GM23338 (cell line): ENCODE results near the gene SMOC2. TPM values are rescaled to one million over a fixed set of nuclear protein-coding genes. Genes with fewer than 3 reads are reported as not detected.

Experiments used
- ATAC-seq: fragments of 200-7000 bp; cut with Tn5 transposase; 3 replicates; pipeline ENCODE4 v1.9.1; 2020
- DNase-seq: peaks from one replicate; pipeline ENCODE4 v3.0.0-alpha.2; 2015; ENCODE audit warnings: low spot score
- H2AFZ ChIP-seq: fragments of 200-600 bp; sonication (generic); 2 replicates; pipeline ENCODE4 v1.8.0; 2016; ENCODE audit warnings: antibody characterized with exemption, mild to moderate bottlenecking, moderate library complexity
- H3F3A ChIP-seq: fragments of 200-600 bp; sonication (generic); replicated peaks from 2 replicates; pipeline ENCODE4 v1.8.0; 2017; ENCODE audit warnings: antibody characterized with exemption, mixed run types, low read depth
- H3K27ac ChIP-seq: fragments of 200-600 bp; sonication (generic); 2 replicates; pipeline ENCODE4 v1.6.1; 2016; ENCODE audit warnings: low read depth
- H3K27me3 ChIP-seq: fragments of 200-600 bp; sonication (generic); 2 replicates; pipeline ENCODE4 v1.8.0; 2016; ENCODE audit warnings: mild to moderate bottlenecking, mixed run types, moderate library complexity; ENCODE audit not compliant: insufficient read depth
- H3K36me3 ChIP-seq: fragments of 200-600 bp; sonication (generic); 2 replicates; pipeline ENCODE4 v1.8.0; 2016; ENCODE audit warnings: mild to moderate bottlenecking; ENCODE audit not compliant: insufficient read depth
- H3K4me1 ChIP-seq: fragments of 200-600 bp; sonication (generic); 2 replicates; pipeline ENCODE4 v1.8.0; 2016; ENCODE audit warnings: mild to moderate bottlenecking, moderate library complexity; ENCODE audit not compliant: insufficient read depth
- H3K4me2 ChIP-seq: fragments of 200-600 bp; sonication (generic); 2 replicates; pipeline ENCODE4 v1.7.1; 2017; ENCODE audit warnings: mixed run types
- H3K4me3 ChIP-seq: fragments of 200-600 bp; sonication (generic); 2 replicates; pipeline ENCODE4 v1.6.1; 2016; ENCODE audit warnings: mixed run types
- H3K79me2 ChIP-seq: fragments of 200-600 bp; sonication (generic); replicated peaks from 2 replicates; pipeline ENCODE4 v1.8.0; 2017; ENCODE audit warnings: mild to moderate bottlenecking; ENCODE audit not compliant: insufficient read depth
- H3K9me2 ChIP-seq: fragments of 200-600 bp; sonication (generic); 2 replicates; pipeline ENCODE4 v1.8.0; 2017; ENCODE audit not compliant: insufficient read depth
- H4K20me1 ChIP-seq: fragments of 200-600 bp; sonication (generic); replicated peaks from 2 replicates; pipeline ENCODE4 v1.8.0; 2017; ENCODE audit warnings: mild to moderate bottlenecking; ENCODE audit not compliant: insufficient read depth
- H3K27ac Mint-ChIP-seq: 2 replicates; pipeline ENCODE4 v1.8.0; 2020; ENCODE audit warnings: inconsistent platforms, mild to moderate bottlenecking, moderate library complexity, mixed read lengths
- H3K27me3 Mint-ChIP-seq: 3 replicates; pipeline ENCODE4 v1.8.0; 2022; ENCODE audit warnings: low read depth, mild to moderate bottlenecking, moderate library complexity, mixed read lengths, inconsistent platforms; ENCODE audit not compliant: insufficient read depth, poor library complexity
- H3K36me3 Mint-ChIP-seq: 3 replicates; pipeline ENCODE4 v1.8.0; 2021; ENCODE audit warnings: low read depth, mild to moderate bottlenecking, inconsistent platforms, moderate library complexity, mixed read lengths
- H3K4me1 Mint-ChIP-seq: 3 replicates; pipeline ENCODE4 v1.8.0; 2020; ENCODE audit warnings: mild to moderate bottlenecking, inconsistent platforms, mixed read lengths
- H3K4me3 Mint-ChIP-seq: 3 replicates; pipeline ENCODE4 v1.8.0; 2021; ENCODE audit warnings: moderate library complexity, mild to moderate bottlenecking, inconsistent platforms, mixed read lengths
- H3K9me3 Mint-ChIP-seq: 3 replicates; pipeline ENCODE4 v1.8.0; 2020; ENCODE audit warnings: moderate library complexity, mild to moderate bottlenecking, inconsistent platforms, mixed read lengths
- CREB1 ChIP-seq: fragments of 250-450 bp; sonication (Bioruptor Pico); IDR thresholded peaks from 2 replicates; pipeline ENCODE4 v1.5.0; 2020; ENCODE audit warnings: low read depth, mild to moderate bottlenecking, moderate library complexity
- EZH2phosphoT487 ChIP-seq: fragments of 200-600 bp; sonication (generic); IDR thresholded peaks from one replicate; pipeline ENCODE4 v1.8.1; 2018; ENCODE audit warnings: antibody characterized with exemption; ENCODE audit not compliant: unreplicated experiment
- JUNB ChIP-seq: IDR thresholded peaks from one replicate; pipeline ENCODE4 v1.6.1; 2016; ENCODE audit warnings: antibody characterized with exemption; ENCODE audit not compliant: unreplicated experiment
- POLR2AphosphoS5 ChIP-seq: IDR thresholded peaks from 2 replicates; pipeline ENCODE4 v1.6.1; 2016; ENCODE audit warnings: antibody characterized with exemption, low read depth
- STAT1 ChIP-seq: IDR thresholded peaks from one replicate; pipeline ENCODE4 v1.6.1; 2016; ENCODE audit warnings: antibody characterized with exemption; ENCODE audit not compliant: unreplicated experiment
- ZNF114 ChIP-seq: fragments of 250-450 bp; sonication (Bioruptor Pico); IDR thresholded peaks from 2 replicates; pipeline ENCODE4 v1.5.0; 2020; ENCODE audit warnings: mild to moderate bottlenecking, moderate library complexity
- ZNF331 ChIP-seq: fragments of 250-450 bp; sonication (Bioruptor Pico); IDR thresholded peaks from 2 replicates; pipeline ENCODE4 v1.5.0; 2020; ENCODE audit warnings: low read depth, mild to moderate bottlenecking, moderate library complexity
- polyA plus RNA-seq: library from polyadenylated mRNA; unstranded; fragments of >200 nt; fragmentation: Nextera tagmentation; extraction: Ambion mirVana; gene quantifications from 2 replicates; pipeline ENCODE4 v1.2.1, GENCODE V29; 2016
- total RNA-seq: library from RNA; depleted of rRNA; stranded (reverse); fragments of >200 nt; shearing (Covaris generic); gene quantifications from 2 replicates; pipeline ENCODE4 v1.2.3, GENCODE V29; 2014
- TF ChIP-seq, protein P1 (sequence below): IDR thresholded peaks from 2 replicates; pipeline ENCODE4 v1.6.1; 2016; ENCODE audit warnings: antibody characterized with exemption
- TF ChIP-seq, protein P2 (sequence below), 2 experiments: fragments of 200-600 bp in 1 of 2; sonication (generic) in 1 of 2; conservative IDR thresholded peaks; 2 replicates each; pipeline versions ENCODE4 v1.5.1 to v1.6.1; 2016 to 2017; ENCODE audit warnings: antibody characterized with exemption in 2 of 2, low read depth in 2 of 2, mild to moderate bottlenecking in 2 of 2, moderate library complexity in 1 of 2
- TF ChIP-seq, protein P3 (sequence below): IDR thresholded peaks from one replicate; pipeline ENCODE4 v1.6.1; 2018; ENCODE audit warnings: antibody characterized with exemption; ENCODE audit not compliant: unreplicated experiment
- TF ChIP-seq, protein P4 (sequence below): fragments of 250-450 bp; sonication (Bioruptor Pico); IDR thresholded peaks from 2 replicates; pipeline ENCODE4 v1.5.0; 2020; ENCODE audit warnings: mild to moderate bottlenecking, moderate library complexity

SMOC2 gene
- total and polyA plus RNA-seq, 2 experiments from 2014 or later = 4.3 to 6.5 TPM

DNA sequence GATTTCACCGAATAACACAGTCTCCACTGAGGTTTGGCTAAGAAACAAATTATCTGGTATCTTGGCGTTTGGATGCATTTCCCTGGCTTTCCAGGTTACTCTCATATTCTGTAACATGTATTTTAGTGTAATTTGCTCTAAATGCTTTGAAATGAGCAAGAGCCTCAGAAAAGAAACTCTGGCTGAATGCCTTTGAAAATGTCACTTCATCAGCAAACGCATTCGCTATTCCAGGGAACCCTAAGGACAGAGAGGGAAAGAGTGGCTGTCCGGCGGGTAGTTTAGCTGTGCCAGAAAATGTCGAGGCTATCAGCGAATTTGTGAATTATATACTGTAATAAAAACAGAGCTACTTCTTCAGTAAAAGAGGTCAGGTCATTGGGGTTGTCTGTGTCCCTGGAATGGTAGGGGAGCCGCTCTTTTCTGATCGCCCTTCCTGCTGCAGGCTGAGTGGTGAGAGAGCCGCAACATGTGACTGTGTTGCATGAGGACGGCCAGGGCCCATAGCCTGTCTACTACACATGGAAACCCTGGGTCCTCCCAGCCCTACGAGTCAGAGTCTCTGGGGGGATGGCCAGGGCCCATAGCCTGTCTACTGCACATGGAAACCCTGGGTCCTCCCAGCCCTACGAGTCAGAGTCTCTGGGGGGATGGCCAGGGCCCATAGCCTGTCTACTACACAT lies 57.3 kb downstream of the SMOC2 start (continued):
- TF ChIP-seq, protein P1, sequence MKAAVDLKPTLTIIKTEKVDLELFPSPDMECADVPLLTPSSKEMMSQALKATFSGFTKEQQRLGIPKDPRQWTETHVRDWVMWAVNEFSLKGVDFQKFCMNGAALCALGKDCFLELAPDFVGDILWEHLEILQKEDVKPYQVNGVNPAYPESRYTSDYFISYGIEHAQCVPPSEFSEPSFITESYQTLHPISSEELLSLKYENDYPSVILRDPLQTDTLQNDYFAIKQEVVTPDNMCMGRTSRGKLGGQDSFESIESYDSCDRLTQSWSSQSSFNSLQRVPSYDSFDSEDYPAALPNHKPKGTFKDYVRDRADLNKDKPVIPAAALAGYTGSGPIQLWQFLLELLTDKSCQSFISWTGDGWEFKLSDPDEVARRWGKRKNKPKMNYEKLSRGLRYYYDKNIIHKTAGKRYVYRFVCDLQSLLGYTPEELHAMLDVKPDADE = no peak
- TF ChIP-seq JUNB (no peak), EZH2phosphoT487 (no peak)
- TF ChIP-seq, protein P2, sequence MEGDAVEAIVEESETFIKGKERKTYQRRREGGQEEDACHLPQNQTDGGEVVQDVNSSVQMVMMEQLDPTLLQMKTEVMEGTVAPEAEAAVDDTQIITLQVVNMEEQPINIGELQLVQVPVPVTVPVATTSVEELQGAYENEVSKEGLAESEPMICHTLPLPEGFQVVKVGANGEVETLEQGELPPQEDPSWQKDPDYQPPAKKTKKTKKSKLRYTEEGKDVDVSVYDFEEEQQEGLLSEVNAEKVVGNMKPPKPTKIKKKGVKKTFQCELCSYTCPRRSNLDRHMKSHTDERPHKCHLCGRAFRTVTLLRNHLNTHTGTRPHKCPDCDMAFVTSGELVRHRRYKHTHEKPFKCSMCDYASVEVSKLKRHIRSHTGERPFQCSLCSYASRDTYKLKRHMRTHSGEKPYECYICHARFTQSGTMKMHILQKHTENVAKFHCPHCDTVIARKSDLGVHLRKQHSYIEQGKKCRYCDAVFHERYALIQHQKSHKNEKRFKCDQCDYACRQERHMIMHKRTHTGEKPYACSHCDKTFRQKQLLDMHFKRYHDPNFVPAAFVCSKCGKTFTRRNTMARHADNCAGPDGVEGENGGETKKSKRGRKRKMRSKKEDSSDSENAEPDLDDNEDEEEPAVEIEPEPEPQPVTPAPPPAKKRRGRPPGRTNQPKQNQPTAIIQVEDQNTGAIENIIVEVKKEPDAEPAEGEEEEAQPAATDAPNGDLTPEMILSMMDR (conservative IDR thresholded peaks at IDR 0.05; ENCODE audit: low read depth in 2 of 2) = no peak

DNA sequence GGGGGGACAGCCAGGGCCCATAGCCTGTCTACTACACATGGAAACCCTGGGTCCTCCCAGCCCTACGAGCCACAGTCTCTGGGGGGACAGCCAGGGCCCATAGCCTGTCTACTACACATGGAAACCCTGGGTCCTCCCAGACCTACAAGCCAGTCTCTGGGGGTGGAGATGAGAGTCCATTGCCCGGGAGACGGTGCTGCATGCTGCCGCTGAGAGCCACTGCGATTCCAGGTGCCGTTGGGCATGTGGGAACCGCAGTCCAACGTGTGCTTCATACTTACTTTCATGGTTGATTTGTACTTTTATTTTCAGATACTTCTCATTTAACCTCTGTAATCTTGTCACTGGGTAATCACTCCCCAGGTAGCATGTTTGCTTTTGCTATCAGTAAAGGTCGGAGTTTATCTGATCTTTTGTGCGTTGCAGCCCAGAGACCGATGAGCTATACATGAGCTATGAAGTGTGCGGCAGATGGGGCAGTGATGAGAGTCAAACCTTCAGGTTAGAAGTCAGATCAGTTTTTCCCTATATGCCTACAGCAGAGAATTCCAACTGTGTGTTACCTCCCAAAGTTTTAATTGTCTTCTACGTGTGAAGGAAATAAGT lies 58.2 kb downstream of the SMOC2 start:
- no peak overlapping the region for H3K27ac ChIP-seq
- Mint-ChIP-seq H3K4me1 (peaks cover 15% of the 10 kb centered on the region), H3K27ac (no peak overlapping the region), H3K36me3 (peaks cover 3% of the 10 kb centered on the region; the same call in 2 of the 3 replicates), H3K27me3 (peaks cover 3% of the 10 kb centered on the region), H3K4me3 (no peak overlapping the region), H3K9me3 (peaks cover 3% of the 10 kb centered on the region)
- H3K4me3 ChIP-seq = no peak overlapping the region
- H3K27me3 ChIP-seq = no peaks in the 10 kb centered on the region
- no peak for DNase-seq
- no peak overlapping the region for H3K4me2 ChIP-seq
- H4K20me1 ChIP-seq = no peaks in the 10 kb centered on the region
- H3K79me2 ChIP-seq = no peaks in the 10 kb centered on the region
- no peak overlapping the region for H2AFZ ChIP-seq
- peaks cover 4% of the 10 kb centered on the region; the same call in 1 of the 2 replicates for H3K4me1 ChIP-seq
- no peaks in the 10 kb centered on the region for H3F3A ChIP-seq
- ATAC-seq = no peak
- no peaks in the 10 kb centered on the region for H3K36me3 ChIP-seq
- H3K9me2 ChIP-seq = no peaks in the 10 kb centered on the region; the same call in 1 of the 2 replicates
- TF ChIP-seq ZNF114 (CRISPR knock-in tag) (no peak), ZNF331 (CRISPR knock-in tag) (no peak), STAT1 (no peak), POLR2AphosphoS5 (no peak), EZH2phosphoT487 (no peak), CREB1 (CRISPR knock-in tag) (no peak), JUNB (no peak)
- TF ChIP-seq, protein P3, sequence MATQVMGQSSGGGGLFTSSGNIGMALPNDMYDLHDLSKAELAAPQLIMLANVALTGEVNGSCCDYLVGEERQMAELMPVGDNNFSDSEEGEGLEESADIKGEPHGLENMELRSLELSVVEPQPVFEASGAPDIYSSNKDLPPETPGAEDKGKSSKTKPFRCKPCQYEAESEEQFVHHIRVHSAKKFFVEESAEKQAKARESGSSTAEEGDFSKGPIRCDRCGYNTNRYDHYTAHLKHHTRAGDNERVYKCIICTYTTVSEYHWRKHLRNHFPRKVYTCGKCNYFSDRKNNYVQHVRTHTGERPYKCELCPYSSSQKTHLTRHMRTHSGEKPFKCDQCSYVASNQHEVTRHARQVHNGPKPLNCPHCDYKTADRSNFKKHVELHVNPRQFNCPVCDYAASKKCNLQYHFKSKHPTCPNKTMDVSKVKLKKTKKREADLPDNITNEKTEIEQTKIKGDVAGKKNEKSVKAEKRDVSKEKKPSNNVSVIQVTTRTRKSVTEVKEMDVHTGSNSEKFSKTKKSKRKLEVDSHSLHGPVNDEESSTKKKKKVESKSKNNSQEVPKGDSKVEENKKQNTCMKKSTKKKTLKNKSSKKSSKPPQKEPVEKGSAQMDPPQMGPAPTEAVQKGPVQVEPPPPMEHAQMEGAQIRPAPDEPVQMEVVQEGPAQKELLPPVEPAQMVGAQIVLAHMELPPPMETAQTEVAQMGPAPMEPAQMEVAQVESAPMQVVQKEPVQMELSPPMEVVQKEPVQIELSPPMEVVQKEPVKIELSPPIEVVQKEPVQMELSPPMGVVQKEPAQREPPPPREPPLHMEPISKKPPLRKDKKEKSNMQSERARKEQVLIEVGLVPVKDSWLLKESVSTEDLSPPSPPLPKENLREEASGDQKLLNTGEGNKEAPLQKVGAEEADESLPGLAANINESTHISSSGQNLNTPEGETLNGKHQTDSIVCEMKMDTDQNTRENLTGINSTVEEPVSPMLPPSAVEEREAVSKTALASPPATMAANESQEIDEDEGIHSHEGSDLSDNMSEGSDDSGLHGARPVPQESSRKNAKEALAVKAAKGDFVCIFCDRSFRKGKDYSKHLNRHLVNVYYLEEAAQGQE = no peak
- TF ChIP-seq, protein P4, sequence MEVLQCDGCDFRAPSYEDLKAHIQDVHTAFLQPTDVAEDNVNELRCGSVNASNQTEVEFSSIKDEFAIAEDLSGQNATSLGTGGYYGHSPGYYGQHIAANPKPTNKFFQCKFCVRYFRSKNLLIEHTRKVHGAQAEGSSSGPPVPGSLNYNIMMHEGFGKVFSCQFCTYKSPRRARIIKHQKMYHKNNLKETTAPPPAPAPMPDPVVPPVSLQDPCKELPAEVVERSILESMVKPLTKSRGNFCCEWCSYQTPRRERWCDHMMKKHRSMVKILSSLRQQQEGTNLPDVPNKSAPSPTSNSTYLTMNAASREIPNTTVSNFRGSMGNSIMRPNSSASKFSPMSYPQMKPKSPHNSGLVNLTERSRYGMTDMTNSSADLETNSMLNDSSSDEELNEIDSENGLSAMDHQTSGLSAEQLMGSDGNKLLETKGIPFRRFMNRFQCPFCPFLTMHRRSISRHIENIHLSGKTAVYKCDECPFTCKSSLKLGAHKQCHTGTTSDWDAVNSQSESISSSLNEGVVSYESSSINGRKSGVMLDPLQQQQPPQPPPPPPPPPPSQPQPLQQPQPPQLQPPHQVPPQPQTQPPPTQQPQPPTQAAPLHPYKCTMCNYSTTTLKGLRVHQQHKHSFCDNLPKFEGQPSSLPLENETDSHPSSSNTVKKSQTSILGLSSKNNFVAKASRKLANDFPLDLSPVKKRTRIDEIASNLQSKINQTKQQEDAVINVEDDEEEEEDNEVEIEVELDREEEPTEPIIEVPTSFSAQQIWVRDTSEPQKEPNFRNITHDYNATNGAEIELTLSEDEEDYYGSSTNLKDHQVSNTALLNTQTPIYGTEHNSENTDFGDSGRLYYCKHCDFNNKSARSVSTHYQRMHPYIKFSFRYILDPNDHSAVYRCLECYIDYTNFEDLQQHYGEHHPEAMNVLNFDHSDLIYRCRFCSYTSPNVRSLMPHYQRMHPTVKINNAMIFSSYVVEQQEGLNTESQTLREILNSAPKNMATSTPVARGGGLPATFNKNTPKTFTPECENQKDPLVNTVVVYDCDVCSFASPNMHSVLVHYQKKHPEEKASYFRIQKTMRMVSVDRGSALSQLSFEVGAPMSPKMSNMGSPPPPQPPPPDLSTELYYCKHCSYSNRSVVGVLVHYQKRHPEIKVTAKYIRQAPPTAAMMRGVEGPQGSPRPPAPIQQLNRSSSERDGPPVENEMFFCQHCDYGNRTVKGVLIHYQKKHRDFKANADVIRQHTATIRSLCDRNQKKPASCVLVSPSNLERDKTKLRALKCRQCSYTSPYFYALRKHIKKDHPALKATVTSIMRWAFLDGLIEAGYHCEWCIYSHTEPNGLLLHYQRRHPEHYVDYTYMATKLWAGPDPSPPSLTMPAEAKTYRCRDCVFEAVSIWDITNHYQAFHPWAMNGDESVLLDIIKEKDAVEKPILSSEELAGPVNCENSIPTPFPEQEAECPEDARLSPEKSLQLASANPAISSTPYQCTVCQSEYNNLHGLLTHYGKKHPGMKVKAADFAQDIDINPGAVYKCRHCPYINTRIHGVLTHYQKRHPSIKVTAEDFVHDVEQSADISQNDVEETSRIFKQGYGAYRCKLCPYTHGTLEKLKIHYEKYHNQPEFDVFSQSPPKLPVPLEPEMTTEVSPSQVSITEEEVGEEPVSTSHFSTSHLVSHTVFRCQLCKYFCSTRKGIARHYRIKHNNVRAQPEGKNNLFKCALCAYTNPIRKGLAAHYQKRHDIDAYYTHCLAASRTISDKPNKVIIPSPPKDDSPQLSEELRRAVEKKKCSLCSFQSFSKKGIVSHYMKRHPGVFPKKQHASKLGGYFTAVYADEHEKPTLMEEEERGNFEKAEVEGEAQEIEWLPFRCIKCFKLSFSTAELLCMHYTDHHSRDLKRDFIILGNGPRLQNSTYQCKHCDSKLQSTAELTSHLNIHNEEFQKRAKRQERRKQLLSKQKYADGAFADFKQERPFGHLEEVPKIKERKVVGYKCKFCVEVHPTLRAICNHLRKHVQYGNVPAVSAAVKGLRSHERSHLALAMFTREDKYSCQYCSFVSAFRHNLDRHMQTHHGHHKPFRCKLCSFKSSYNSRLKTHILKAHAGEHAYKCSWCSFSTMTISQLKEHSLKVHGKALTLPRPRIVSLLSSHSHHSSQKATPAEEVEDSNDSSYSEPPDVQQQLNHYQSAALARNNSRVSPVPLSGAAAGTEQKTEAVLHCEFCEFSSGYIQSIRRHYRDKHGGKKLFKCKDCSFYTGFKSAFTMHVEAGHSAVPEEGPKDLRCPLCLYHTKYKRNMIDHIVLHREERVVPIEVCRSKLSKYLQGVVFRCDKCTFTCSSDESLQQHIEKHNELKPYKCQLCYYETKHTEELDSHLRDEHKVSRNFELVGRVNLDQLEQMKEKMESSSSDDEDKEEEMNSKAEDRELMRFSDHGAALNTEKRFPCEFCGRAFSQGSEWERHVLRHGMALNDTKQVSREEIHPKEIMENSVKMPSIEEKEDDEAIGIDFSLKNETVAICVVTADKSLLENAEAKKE (CRISPR knock-in tag) = no peak
